ENCODE results near the gene FXYD2. TPM values are rescaled to one million over a fixed set of nuclear protein-coding genes. Genes with fewer than 3 reads are reported as not detected.

FXYD2 gene
- total RNA-seq, 1 donor from 2014 or later, result 1.6 TPM

DNA sequence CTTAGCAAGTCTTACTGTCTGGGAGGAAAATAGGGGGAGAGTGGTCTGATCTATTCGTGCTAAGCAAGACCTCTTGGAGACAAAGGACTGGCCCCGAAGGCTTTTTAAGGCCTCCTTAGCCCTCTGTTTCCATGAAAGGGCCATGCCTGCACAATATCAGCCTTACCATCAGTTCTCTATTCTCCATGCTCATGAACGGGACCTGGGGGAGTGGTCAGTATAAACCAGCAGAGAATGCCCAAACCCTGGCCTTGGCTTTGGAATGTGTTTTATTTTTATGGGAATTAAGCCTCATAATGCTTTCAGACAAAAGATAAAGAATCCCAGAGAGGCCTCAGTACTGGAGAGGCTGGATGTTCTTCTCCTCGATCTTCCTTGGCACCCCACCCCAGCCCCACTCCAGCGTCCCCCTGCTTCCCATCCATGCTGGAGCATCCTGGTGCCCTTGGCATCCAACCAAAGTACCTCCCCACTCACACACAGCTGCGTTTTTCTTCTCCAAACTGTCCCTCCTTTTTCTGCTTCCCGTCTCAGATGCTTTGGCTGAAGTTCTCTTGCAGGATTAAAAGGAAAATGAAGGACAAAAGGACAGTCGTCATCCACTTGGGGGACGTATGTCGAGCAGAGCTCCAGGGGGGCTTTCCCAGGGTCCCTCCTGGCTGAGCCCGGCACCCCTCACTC is 33.3 kb upstream of the FXYD2 start:
- peak; percentile 40 for DNase-seq (ENCODE audit: low spot score)

DNA sequence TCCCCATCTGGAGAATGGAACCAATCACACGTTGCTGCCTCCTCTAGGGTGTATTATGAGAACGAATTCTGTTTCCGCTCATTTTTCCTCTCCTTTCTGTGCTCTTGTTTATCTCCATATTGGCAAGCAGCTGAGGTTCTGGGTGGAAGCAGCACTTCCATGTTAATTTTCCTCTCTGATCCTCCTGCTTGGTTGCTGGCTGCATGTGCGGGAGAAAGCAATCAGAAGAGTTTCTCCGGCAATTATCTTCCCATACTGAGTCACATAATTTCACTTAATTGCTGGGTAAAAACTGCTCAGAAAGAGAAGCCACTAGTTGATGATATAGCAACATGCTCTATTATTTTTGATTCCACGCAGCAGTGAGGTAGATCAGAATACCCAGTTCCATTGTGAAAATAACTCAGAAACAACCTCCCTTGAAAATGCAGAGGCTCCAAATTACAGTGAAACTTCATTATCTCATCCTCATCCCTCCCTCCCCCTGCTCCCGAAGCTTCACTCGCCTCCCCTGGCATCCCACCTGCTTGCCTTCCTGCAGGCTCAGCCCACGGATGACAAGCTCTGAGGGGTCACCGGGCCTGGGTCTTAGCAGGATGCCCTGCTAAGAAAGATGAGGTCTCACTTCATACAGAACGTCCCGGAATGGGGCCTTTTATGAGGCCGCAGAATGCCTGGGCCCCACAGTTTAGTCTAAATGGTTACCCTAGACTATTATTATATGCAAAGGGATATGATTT is 31.5 kb upstream of the FXYD2 start:
- DNase-seq (ENCODE audit: low spot score), result peak; percentile 22

DNA sequence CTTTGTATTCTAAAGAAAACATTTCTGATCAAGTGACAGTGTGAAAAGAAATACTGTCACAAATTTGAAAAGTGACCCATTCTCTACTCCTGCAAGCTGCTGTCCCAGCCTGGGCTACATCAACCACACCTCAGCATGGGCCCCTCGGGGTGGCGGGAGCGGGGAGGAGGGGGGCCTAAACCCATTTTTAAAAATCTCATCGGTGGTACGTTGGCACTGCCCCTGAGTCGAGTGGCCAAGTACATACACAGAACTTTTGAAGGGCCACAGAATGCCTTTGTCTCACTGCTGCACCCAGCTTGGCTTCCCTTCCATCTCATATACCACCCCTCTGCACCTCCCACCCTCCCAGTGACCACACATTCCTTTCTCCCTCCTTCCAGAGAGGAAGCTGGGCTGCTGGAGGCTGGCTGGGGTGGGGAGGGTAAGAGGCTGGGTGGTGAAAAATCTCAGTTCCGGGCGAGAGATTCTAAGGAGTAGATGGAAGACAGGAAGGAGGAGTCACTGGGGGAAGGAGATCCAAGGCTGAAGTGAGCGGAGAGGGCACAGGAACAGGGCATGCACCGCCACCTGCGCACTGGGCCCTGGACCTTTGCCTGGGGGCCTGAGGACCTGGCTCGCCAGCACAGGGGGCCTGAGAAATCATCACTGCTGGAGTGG is 30.8 kb upstream of the FXYD2 start:
- peak; percentile 31 for DNase-seq (ENCODE audit: low spot score)

DNA sequence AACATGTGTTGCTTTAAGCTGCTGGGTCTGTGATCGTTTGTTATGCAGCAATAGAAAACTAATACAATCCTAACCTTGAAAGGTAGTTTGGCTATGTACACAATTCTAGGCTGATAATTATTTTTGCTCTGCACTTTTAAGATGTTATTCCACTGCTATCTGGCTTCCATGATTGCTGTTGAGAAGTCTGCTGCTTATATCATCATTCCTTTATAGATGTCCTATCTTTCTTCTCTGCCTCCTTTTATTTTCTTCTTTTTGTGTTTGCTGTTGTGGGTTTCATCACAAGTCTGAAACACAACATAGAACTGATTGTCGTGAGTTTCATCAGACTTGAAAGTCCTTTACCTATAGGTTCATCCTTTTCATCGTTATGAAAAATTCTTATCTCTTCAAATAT is 27.8 kb upstream of the FXYD2 start:
- DNase-seq (ENCODE audit: low spot score), result no peak

DNA sequence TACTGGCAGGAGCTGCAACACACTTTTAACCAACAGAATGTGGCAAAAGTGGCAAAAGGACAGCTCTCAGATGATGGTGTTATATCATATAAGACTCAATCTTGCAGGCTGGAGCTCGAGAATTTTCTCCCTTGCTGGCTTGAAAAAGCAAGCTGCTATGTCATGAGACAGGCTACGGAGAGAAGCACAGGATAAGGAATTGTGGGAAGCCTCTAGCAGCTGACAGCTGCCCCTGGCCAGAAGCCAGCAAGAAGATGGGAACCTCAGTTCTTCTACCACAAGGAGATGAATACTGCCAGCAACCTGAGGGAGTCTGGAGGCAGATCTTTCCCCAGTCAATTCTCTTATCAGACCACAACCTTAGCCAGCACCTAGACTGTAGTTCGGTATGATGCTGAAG is 27.3 kb upstream of the FXYD2 start:
- DNase-seq (ENCODE audit: low spot score), result peak; percentile 44

DNA sequence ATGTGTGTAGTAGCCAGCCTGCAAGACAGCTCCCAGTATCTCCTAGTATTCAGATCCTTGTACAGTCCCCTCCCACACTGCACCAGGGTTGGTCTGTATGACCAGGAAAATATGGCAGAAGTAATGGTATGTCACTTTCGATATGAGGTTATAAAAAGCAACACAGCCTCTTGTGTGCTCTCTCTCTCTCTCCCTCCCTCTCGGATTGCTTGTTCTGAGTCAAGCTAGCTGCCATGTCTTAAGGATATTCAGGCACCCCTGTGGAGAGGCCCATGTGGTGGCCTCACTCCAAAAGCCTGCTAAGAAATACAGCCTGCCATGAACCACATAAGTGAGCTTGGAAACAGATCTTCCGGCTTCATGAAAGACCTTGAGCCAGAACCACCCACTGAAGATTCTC is 26.6 kb upstream of the FXYD2 start:
- peak; percentile 41 for DNase-seq (ENCODE audit: low spot score)

DNA sequence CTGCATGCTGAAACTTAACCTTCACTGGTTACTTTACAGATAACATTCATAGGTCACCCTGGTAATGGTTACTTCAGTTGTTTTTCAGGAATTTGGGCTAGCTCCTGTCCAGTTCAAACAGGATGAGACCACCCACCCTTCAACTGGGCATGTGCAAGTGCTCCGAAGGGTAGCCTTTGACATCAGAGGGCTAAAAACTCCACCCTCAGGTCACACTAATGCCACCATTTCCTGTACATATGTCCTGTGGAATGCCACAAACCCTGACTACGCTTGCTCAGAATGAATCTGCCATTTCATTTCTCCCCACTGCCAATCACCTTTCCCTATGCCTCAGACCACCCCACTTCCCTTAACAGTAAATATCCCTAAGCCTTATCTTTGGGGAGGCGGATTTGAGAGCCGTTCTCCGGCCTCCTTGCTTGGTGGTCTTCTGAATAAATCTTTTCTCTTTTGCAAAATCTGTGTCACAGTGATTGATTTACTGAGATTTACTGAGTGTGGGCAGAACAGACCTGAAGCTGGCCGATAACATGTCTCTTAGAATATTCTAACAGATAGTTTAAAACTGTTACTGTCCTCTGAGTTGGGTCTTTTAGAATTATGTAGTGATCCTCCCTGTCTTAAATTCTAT is 25.4 kb upstream of the FXYD2 start:
- DNase-seq (ENCODE audit: low spot score), result no peak

DNA sequence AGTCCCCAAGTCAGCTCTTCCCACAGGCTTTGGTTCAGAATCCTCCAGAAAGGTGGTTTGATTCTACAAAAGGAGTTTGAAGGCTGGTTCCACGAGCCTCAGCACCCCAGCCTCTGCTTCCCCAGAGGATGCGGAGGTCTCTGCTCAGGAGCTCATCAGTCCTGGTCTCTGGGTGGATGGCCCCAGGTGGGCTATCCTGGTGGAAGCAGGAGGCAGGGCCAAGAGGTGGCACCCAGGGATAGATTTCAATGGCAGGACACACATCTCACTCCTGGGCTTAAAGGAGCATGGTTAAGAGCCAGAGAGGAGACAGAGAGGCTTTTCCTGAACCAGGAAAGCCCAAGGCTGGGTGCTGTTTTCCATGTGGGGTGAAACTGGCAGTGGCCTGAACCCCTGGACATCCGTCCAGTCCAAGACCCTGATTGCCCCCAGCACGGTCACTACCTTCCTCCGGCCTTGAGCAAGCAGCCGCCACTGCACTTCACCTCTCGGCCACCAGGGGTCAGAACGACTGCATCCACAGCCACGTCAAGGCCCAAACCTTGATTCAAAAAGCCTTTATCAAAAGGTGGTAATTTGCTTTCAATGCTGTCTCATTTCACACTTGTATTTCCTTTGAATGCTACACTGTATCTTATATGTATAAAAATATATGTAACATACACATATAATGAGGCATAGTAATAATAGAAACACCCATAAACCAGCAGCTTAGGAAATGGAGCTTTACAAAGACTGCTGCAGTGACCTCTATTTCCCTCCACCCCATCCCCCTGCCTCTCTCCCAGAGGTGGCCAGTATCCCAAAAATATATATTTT is 19.3 kb upstream of the FXYD2 start:
- peak; percentile 90 for DNase-seq (ENCODE audit: low spot score)

DNA sequence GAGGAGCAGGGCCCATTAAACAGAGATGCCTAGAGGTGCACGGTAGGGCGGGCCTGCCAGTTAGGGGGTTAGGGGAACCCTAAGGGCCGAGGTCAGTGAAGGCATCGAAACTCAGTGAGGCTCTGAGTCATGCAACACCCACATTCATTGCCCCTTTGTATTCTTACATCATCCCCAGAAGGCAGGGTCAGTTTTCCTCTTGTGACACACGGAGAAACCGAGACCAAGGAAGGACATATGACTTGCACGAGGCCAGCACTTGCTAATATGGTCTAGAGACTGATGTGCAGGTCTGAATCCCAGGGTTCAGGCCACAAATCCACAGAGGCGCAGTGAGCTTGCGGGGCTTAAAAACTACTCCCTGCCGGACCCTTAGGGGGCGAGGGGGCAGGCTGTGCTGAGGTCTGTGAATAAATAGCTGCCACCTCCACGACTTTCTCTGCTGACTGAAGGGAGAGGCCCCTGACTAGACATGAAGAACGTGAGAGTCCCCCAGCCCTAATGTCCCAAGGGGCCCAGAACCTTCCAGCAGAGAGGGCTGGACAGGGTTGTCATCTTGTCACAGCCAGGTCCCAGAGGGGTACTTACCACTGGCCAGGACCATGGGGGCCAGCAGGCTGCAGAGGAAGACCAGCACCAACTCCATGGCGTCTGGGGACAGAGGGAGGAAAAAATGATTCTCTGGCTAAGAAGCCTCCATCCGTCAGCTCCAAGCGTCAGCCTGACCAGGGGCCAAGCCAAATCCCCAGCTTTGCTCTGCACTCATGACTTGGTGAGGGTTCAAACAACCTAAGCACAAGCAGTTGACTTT is 17.8 kb upstream of the FXYD2 start:
- peak; percentile 41 for DNase-seq (ENCODE audit: low spot score)

DNA sequence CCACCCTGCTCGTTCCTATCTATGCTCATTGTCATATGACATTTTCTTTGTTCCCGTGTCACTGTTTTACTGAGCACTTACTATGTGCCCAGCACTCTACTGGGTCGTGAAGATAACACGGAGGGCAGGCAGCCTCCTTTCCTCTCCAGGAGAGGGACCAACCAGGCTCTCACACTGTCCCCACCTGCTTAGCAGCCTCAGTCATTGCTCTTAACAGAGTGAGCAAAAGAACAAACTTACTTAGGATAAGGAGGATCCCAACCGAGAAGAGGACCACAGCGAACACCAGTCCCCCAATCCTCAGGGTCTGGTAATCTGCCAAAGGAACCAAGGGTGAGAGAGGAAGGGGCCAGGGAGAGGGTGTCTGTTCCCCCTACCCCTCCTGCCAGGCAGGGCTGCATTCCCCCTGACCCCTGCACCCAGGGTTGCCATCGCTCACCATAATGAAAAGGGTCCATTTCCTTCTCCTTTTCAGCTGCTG is 17.0 kb upstream of the FXYD2 start:
- DNase-seq (ENCODE audit: low spot score), result peak; percentile 37

DNA sequence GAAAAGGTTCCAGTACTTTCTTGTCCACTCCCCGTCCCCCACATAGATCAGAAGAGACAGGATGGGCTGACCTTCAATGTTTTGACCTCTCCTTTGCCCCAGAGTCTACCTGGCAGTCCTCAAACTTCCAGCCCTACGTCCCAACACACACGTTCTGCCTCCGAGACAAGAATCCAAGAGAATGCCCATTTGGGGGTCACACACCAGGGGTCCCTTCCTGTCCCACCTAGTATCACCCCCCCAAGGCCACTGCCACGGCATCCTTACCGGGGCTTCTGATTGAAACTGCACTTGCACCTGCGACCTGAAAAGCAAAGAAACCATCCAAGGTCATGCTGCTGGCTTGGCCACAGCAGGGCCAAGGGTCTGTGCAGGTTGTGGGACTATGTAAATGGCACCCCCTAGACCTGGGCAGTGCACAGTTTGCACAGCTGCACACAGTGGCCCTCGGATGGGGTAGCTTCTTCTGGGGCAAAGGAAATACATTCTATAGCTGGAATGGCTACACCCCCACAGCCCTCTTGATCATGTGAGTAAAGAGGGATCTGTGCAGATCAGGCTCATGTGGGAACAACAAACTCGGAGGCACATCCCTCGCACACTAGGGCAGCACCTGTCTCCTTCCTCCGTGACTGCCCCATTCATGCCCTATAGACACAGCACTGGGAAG is 16.5 kb upstream of the FXYD2 start:
- peak; percentile 29 for DNase-seq (ENCODE audit: low spot score)

DNA sequence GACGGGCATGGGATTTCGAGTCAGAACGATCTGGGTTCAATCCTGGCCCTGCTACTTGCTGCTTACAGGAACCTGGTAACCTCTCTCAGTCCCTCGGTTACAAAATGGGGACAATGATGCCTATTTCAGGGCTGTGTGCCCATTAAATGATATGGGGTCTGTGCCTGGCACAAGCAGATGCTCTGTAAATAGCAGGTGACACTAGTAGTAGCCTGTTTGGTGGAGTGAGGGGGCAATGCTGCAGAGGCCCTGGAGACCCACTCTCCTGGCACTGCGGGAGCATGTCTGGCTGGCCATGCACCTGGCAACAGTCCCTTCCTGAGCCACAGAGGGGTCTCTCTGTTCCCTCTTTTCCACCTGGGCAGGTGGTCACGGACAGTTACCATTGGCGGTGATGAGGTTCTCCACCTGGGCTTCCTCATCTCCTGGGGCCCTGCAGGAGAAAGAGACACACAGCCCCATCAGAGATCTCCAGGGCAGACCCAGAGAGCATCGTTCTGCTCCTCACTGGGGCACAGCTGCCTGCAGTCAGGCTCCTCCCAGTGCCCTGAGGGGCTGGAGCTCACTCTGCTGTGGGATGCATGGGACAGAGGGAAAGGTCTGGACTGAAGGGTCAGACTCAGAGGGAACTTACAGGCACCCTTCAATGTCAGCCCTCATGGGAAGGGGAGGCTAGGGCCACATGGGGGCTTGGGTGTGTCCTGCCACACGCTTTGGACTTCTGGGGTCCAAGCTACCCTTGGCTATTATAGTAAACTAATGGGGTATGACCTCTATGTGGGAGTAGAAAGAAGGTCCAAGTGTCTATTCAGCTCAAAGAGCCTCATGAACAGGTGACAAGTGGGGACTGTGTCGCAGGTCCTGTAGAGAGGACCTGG is 15.6 kb upstream of the FXYD2 start:
- peak; percentile 29 for DNase-seq (ENCODE audit: low spot score)

DNA sequence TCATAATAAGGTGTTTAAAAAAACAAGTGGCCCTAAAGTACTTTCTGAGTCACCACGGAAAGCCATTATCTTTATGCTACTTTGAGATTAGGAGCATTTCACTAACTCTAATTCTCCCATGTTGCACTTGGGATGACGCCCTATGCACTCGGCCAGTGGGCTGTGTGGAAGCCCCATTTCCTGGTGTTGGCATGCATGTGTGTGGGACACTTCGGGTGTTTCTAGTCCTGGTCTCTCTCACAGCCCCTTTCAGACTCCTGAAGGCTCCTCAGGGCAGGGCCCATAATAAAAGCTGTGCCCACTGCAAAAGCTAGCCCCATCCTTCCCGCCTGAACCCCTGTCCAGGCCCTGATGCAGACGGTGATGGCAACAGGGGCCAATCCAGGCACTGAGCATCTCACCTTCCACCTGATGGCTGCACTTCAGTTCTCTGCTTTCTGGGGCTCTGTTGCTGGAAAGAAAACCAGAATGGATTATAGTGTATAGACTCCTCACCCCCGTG is 14.9 kb upstream of the FXYD2 start:
- no peak for DNase-seq (ENCODE audit: low spot score)

DNA sequence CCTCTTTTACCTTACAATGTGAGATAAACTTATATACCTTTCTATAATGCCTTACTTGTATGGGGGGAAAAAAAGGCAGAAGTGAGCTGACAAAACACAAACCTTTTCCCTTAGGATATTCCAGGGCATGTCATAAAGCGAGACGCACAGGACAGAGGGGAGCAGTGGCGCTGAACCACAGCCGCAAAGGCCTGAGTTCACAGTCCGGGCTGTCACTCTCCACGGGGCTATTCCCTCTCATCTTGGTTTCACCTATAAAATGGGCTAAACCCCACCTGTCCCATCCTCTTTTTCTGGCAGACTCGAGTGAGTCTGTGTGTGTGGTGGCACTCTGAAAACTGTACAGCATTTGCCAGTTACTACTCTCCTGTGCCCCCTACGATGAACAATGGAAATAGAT is 14.4 kb upstream of the FXYD2 start:
- peak; percentile 34 for DNase-seq (ENCODE audit: low spot score)

DNA sequence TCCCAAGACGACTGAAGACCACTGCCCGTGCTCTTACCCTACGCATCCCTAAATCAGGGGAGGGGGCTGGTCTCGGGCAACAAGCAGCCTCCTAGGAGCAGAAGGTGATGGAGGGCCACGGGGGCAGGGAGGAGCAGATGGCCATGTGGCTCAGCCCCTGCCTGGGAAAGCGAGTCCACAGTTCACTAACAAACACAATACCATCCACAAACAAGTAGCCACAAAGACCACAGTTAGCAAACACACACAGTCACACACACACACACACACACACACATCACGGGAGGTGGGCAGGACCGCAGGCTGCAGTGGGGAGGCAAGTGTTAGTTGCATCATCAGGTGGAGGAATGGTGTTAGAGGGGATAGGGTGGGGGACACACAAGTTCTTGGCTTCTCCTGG is 13.2 kb upstream of the FXYD2 start:
- DNase-seq (ENCODE audit: low spot score), result peak; percentile 27

DNA sequence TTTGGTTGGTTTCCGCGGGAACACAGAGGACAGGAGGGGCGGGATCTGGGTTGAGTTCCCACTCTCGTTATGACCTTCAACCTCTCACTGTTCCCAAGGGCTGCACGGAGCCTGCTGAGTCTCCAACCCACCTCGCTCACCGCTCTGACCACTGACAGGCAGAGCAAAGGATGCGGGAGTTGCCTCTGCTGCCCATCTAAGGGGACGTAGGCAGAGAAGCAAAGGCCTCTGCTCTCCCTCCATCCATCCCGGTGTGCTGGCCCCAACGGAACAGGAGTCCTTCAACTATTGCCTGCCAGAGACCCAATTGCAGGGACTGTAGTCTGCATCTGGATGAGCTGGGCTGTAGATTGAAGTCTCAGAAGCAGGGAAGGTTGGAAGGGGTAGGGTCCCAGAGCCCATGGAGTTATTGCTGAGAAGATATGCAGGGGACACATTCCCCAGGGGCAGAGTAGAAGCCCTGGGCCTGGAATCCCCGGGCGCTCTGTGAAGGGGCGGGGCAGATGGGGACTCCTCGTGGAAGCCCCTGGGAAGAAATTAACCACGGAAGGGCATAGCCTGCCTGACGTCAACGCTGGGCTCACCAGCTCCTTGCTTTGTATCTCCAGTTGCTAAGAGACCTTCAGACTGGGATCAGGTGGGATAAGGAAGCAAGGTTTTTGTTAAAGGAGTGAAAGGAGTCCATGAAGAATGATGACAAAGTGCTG is 12.7 kb upstream of the FXYD2 start:
- peak; percentile 37 for DNase-seq (ENCODE audit: low spot score)

DNA sequence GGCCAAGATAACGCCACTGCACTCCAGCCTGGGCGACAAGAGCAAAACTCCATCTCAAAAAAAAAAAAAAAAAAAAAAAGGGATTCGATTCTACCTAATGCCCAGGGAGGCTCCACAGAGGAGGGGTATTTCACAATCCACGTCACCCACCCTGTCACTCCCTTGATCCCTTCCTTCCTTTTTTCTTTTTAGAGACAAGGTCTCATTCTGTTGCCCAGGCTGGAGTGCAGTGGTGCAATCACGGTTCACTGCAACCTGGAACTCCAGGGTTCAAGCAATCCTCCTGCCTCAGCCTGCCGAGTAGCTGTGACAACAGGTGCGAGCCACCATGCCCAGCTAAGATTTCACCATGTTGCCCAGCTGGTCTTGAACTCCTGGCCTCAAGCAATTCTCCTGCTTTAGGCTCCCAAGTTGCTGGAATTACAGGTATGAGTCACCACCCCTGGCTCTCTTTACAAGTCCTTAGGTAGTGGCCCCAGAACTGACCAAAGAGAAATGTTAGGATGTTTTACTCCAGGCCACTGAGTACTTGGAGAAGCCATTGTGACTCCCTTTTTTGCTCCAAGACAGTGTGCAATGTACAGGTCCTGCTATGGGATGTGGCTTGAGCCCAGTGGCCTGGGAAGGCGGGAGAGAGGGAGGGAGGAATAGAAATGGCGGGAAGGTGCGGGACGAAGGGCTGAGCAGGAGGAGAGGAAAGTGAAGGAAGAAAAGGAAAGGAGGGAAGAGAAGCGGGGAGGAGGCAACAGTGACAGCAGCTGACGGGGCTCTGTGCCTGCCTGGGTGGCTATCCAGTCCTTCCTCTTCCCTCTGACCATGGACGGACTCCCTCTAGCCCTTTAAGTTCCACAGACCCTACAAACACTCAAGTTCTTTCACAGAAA is 11.8 kb upstream of the FXYD2 start:
- peak; percentile 39 for DNase-seq (ENCODE audit: low spot score)

All from ureter (tissue), 1 donor.